Nephron (organoid): Measurements from ENCODE around the gene CRELD1.
A peak's percentile ranks its signal among the peaks of the same experiment; 100 is the strongest.

Experiments used
- H3K27ac Mint-ChIP-seq, 3 experiments: 2 replicates each; pipeline ENCODE4 v1.8.0; 2020; ENCODE audit warnings: mixed read lengths in 3 of 3, mild to moderate bottlenecking in 2 of 3, moderate library complexity in 1 of 3
- H3K27me3 Mint-ChIP-seq: 2 replicates; pipeline ENCODE4 v1.8.0; 2021; ENCODE audit warnings: low read depth, mild to moderate bottlenecking, moderate library complexity, mixed read lengths
- H3K36me3 Mint-ChIP-seq: 2 replicates; pipeline ENCODE4 v1.8.0; 2020; ENCODE audit warnings: low read depth, mixed read lengths
- H3K4me1 Mint-ChIP-seq: 2 replicates; pipeline ENCODE4 v1.8.0; 2020; ENCODE audit warnings: mixed read lengths
- H3K4me3 Mint-ChIP-seq, 3 experiments: 2 replicates each; pipeline ENCODE4 v1.8.0; 2020; ENCODE audit warnings: mild to moderate bottlenecking in 3 of 3, mixed read lengths in 3 of 3, moderate library complexity in 2 of 3
- H3K9me3 Mint-ChIP-seq: 2 replicates; pipeline ENCODE4 v1.8.0; 2020; ENCODE audit warnings: mixed read lengths
- TF ChIP-seq, protein P1 (sequence below), 3 experiments: fragments of 200-600 bp; sonication (generic); IDR thresholded peaks; one replicate each; pipeline ENCODE4 v1.5.0; 2021; ENCODE audit warnings: antibody characterized with exemption in 3 of 3; ENCODE audit not compliant: unreplicated experiment in 3 of 3

CRELD1 gene

DNA sequence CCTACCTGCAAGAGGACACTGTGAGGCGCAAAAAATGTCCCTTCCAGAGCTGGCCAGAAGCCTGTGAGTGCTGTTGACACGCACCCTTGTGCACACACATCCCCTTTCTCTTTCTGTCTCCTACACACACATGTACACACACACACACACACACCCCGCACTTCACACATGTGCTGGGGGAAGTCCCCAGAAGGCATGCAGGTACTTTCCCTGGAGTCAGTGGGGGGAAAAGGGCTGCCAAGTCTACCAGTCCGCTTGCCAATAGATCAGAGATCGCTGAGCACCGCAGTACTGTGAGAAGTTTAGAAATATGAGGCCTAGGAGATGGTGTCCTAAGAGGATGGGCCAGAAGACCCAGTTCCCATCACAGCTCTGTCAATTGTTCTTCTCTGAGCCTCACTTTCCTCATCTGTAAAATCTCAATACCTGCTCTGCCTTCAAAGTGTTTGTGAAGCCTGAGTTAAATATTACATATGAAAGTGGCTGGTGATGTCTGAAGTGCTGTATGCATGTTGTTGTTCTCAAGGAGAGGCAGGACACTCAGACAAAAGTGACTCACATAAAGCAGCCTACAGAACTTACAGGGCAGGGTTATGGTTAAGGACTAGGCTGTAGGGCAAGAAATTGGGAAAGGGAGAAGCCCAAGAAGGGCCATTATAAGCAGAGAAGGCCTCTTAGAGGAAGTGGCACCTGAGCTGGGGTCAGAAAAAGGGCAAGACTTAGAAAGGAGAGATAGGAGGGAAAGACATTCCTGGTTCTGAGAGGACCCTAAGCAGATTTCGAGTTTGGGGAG lies 24.2 kb upstream of the CRELD1 start:
- no peaks in the 10 kb centered on the region for H3K9me3 Mint-ChIP-seq
- peak overlapping the region; percentile 0 to 80 (median 70) for H3K27ac Mint-ChIP-seq
- TF ChIP-seq, protein P1, sequence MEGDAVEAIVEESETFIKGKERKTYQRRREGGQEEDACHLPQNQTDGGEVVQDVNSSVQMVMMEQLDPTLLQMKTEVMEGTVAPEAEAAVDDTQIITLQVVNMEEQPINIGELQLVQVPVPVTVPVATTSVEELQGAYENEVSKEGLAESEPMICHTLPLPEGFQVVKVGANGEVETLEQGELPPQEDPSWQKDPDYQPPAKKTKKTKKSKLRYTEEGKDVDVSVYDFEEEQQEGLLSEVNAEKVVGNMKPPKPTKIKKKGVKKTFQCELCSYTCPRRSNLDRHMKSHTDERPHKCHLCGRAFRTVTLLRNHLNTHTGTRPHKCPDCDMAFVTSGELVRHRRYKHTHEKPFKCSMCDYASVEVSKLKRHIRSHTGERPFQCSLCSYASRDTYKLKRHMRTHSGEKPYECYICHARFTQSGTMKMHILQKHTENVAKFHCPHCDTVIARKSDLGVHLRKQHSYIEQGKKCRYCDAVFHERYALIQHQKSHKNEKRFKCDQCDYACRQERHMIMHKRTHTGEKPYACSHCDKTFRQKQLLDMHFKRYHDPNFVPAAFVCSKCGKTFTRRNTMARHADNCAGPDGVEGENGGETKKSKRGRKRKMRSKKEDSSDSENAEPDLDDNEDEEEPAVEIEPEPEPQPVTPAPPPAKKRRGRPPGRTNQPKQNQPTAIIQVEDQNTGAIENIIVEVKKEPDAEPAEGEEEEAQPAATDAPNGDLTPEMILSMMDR (IDR thresholded peaks at IDR 0.05; ENCODE audit: unreplicated experiment in 3 of 3) = no peak
- no peaks in the 10 kb centered on the region for H3K27me3 Mint-ChIP-seq
- no peaks in the 10 kb centered on the region for H3K36me3 Mint-ChIP-seq
- H3K4me1 Mint-ChIP-seq = peaks cover 5% of the 10 kb centered on the region
- no peak overlapping the region for H3K4me3 Mint-ChIP-seq

DNA sequence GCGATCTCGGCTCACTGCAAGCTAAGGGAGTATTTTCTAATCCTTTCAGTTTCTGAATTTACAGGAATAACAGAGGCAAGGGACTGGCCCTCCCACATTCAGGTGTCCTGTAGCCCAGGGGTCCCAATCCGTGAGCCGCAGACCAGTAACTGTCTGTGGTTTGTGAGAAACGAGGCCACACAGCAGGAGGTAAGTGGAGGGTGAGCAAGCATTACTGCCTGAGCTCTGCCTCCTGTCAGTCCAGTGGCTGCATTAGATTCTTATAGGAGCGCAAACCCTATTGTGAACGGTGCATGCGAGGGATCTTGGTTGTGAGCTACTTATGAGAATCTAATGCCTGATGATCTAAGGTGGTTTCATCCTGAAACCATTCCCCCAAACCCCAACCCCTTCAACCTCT lies 21.8 kb upstream of the CRELD1 start:
- H3K9me3 Mint-ChIP-seq = no peaks in the 10 kb centered on the region
- no peaks in the 10 kb centered on the region for H3K27me3 Mint-ChIP-seq
- H3K36me3 Mint-ChIP-seq = no peaks in the 10 kb centered on the region
- H3K4me1 Mint-ChIP-seq = peaks cover 18% of the 10 kb centered on the region
- no peak overlapping the region for H3K4me3 Mint-ChIP-seq
- TF ChIP-seq, protein P1 (IDR thresholded peaks at IDR 0.05; ENCODE audit: unreplicated experiment in 3 of 3) = no peak
- H3K27ac Mint-ChIP-seq = peak overlapping the region in 1 of 3 experiments; percentile 15

DNA sequence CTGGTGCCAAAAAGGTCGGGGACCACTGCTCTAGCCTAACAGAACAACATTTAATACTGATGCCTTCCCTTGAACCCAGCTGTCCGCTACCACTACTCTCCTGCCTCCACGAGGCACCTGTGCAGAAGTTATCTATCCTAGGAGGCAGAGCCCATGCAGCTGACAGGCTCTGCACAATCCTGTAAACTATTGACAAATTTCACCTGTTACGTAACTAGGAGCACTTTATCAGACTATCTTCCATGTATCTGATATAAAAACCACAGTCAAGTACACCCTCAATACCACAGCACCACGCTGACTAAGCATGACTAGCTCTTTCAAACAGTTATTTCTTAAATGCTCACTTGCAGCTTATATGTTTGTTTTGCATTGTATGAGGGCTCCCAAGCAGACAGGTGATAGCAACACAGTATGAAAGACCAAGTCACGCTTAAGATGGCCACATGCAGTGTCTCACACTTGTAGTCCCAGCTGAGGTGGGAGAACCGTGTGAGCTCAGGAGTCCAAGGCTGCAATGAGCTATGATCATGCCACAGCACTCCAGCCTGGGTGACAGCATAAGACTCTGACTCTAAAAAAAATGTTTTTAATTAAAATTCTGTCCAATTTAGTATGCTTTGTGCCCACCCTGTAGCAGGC lies 21.2 kb upstream of the CRELD1 start:
- Mint-ChIP-seq H3K9me3 (no peaks in the 10 kb centered on the region), H3K4me1 (peaks cover 20% of the 10 kb centered on the region), H3K36me3 (no peaks in the 10 kb centered on the region), H3K4me3 (no peak overlapping the region), H3K27ac (peak overlapping the region in 1 of 3 experiments; percentile 15), H3K27me3 (no peaks in the 10 kb centered on the region)
- TF ChIP-seq, protein P1 (IDR thresholded peaks at IDR 0.05; ENCODE audit: unreplicated experiment in 3 of 3) = no peak

DNA sequence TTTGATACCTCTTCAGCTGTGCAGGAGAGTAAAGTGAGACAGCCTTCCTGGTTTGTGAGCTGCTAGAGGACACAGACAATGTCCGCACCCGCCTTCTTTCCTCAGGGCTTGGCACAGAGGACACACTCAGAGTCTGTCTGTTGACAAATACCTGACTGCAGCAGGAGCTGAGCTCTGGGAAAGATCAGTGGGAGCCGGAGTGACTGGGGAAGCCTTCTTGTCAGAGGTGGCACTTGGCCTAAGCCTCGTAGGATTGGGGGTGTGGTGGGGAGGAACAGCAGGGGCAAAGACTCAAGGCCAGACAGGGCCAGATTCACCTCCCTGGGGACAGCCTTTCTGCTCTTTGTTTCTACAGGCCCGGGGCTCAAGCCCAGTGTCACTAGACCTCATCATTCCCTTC lies 20.0 kb upstream of the CRELD1 start:
- H3K9me3 Mint-ChIP-seq = no peaks in the 10 kb centered on the region
- no peaks in the 10 kb centered on the region for H3K36me3 Mint-ChIP-seq
- H3K27me3 Mint-ChIP-seq = no peaks in the 10 kb centered on the region
- H3K27ac Mint-ChIP-seq = no peak overlapping the region
- TF ChIP-seq, protein P1 (IDR thresholded peaks at IDR 0.05; ENCODE audit: unreplicated experiment in 3 of 3) = no peak
- H3K4me1 Mint-ChIP-seq = peaks cover 20% of the 10 kb centered on the region
- peak overlapping the region; percentile 12 to 60 (median 32) for H3K4me3 Mint-ChIP-seq

DNA sequence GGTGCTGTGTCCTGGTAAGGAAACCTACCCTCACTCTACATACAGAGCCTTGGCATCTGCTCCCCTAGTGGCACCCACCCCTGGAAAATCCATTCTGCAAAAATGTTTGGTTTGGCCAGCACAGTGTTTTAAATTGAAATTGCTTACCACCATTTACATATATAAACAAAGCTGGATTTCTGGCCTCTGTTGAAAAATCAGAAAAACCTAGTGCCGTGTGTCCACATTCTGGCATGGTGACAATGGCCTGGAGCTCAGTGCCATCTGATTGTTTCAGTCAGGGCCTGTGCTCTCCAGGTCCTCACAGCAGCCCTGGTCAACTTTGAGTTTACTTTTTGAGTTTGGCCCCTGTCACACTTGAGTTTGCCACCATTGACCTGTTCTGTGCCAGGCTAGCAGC lies 19.6 kb upstream of the CRELD1 start:
- no peaks in the 10 kb centered on the region for H3K27me3 Mint-ChIP-seq
- H3K9me3 Mint-ChIP-seq = no peaks in the 10 kb centered on the region
- TF ChIP-seq, protein P1 (IDR thresholded peaks at IDR 0.05; ENCODE audit: unreplicated experiment in 3 of 3) = no peak
- H3K36me3 Mint-ChIP-seq = no peaks in the 10 kb centered on the region
- peaks cover 20% of the 10 kb centered on the region for H3K4me1 Mint-ChIP-seq
- H3K27ac Mint-ChIP-seq = no peak overlapping the region
- peak overlapping the region in 2 of 3 experiments; percentile 23 to 56 for H3K4me3 Mint-ChIP-seq
